CD4-positive, alpha-beta T cell (primary cell): ENCODE measurements around the gene PSEN1. TPM values are rescaled to one million over a fixed set of nuclear protein-coding genes. Genes with fewer than 3 reads are reported as not detected.

ENCODE experiments used
- ATAC-seq: fragments of 200-7000 bp; cut with Tn5 transposase; one replicate; pipeline ENCODE4 v1.10.0; 2022; ENCODE audit warnings: mild to moderate bottlenecking; ENCODE audit not compliant: poor library complexity
- CTCF ChIA-PET: fragments of 350-600 bp; sonication (Branson Sonifier 250); formaldehyde crosslinking; loops from one replicate; lab custom pipeline; 2021; ENCODE audit warnings: antibody characterized with exemption, inconsistent platforms; lab: Charles Lee
- POLR2A ChIA-PET: fragments of 350-600 bp; sonication (Branson Sonifier 250); formaldehyde crosslinking; loops from one replicate; lab custom pipeline; 2021; ENCODE audit warnings: antibody characterized with exemption, inconsistent platforms; lab: Charles Lee
- DNase-seq, 14 experiments: peaks; one replicate each; pipeline ENCODE4 v3.0.0-alpha.2; 2013 to 2020; ENCODE audit warnings: mixed read lengths in 2 of 14
- H3K27ac ChIP-seq, 2 donors: one replicate each; pipeline versions ENCODE4 v1.5.1 to v1.7.0; 2013; ENCODE audit warnings: low read length in 2 of 2, low read depth in 1 of 2, mild to moderate bottlenecking in 1 of 2
- H3K27me3 ChIP-seq, 2 experiments: 1 replicate in 1 of 2; 2 replicates in 1 of 2; pipeline versions ENCODE4 v1.6.1 to v1.7.0; 2013; ENCODE audit warnings: low read length in 2 of 2, control low read depth in 1 of 2, mild to moderate bottlenecking in 1 of 2, moderate library complexity in 1 of 2; ENCODE audit not compliant: insufficient read depth in 2 of 2, control insufficient read depth in 1 of 2
- H3K36me3 ChIP-seq: one replicate; pipeline ENCODE4 v1.6.1; 2013; ENCODE audit warnings: low read length, control low read depth; ENCODE audit not compliant: insufficient read depth
- H3K4me1 ChIP-seq: one replicate; pipeline ENCODE4 v1.6.1; 2013; ENCODE audit warnings: low read length, control low read depth; ENCODE audit not compliant: insufficient read depth
- H3K4me3 ChIP-seq: one replicate; pipeline ENCODE4 v1.5.1; 2013; ENCODE audit warnings: mild to moderate bottlenecking, low read length, moderate library complexity
- H3K9me3 ChIP-seq, 2 experiments: 1 replicate in 1 of 2; 2 replicates in 1 of 2; pipeline versions ENCODE4 v1.6.1 to v1.7.0; 2013; ENCODE audit warnings: low read length in 2 of 2, mild to moderate bottlenecking in 2 of 2, control low read depth in 1 of 2, moderate library complexity in 1 of 2; ENCODE audit not compliant: control insufficient read depth in 1 of 2, insufficient read depth in 1 of 2
- H3K27ac Mint-ChIP-seq: one replicate; pipeline ENCODE4 v1.8.0; 2020; ENCODE audit warnings: mixed read lengths
- H3K27me3 Mint-ChIP-seq: one replicate; pipeline ENCODE4 v1.8.0; 2021; ENCODE audit warnings: mixed read lengths
- H3K36me3 Mint-ChIP-seq: one replicate; pipeline ENCODE4 v1.8.0; 2021; ENCODE audit warnings: low read depth, mixed read lengths
- H3K4me1 Mint-ChIP-seq: one replicate; pipeline ENCODE4 v1.8.0; 2021; ENCODE audit warnings: low read depth, mixed read lengths
- H3K4me3 Mint-ChIP-seq: one replicate; pipeline ENCODE4 v1.8.0; 2020; ENCODE audit warnings: mild to moderate bottlenecking, mixed read lengths
- H3K9me3 Mint-ChIP-seq: one replicate; pipeline ENCODE4 v1.8.0; 2020; ENCODE audit warnings: mixed read lengths
- CTCF ChIP-seq: fragments of 200-600 bp; IDR thresholded peaks from one replicate; pipeline ENCODE4 v1.8.0; 2022; ENCODE audit warnings: antibody characterized with exemption, mild to moderate bottlenecking
- intact Hi-C, 2 experiments: fragments of 100-400 bp; cut with DNase I in 1 of 2; cut with micrococcal nuclease in 1 of 2; formaldehyde crosslinking; loops; one replicate each; pipeline versions ENCODE4 v1.15.1 to v1.9.0; 2023 to 2025; cut with DNase I, micrococcal nuclease
- total RNA-seq, 174 experiments: library from RNA in 2 of 174; stranded (reverse) in 2 of 174; gene quantifications; one replicate each; pipeline ENCODE4 v1.2.3 and lab custom pipeline; 2021 to 2026

Gene PSEN1
- total RNA-seq, 2 experiments from 2014 or later: 27.1 to 28.3 TPM

- intact Hi-C loops: no loop called here
- peaks cover 17% of the 10 kb centered on the region for H3K4me1 ChIP-seq
- Mint-ChIP-seq H3K27ac (no peak overlapping the region), H3K27me3 (peaks cover 53% of the 10 kb centered on the region), H3K9me3 (no peaks in the 10 kb centered on the region), H3K4me1 (peaks cover 6% of the 10 kb centered on the region), H3K36me3 (no peaks in the 10 kb centered on the region), H3K4me3 (no peak overlapping the region)
- peaks cover 0 to 6% of the 10 kb centered on the region in 2 experiments for H3K9me3 ChIP-seq
- ChIA-PET CTCF (no interaction called here), POLR2A (no interaction called here)
- H3K27ac ChIP-seq: no peak overlapping the region
- DNase-seq (no peak), ATAC-seq (no peak)
- no peak overlapping the region for H3K4me3 ChIP-seq
- peaks cover 48 to 60% of the 10 kb centered on the region in 2 experiments for H3K27me3 ChIP-seq
- TF ChIP-seq CTCF: no peak
- H3K36me3 ChIP-seq: no peaks in the 10 kb centered on the region
These were observed 98.5 kb downstream of the PSEN1 start for GRCh38 chr14:73234586-73235394.

GRCh38 chr14:73235531-73236155, 99.3 kb downstream of the PSEN1 start:
- no peaks in the 10 kb centered on the region for H3K36me3 ChIP-seq
- no peak overlapping the region for H3K4me3 ChIP-seq
- no peaks in the 10 kb centered on the region for H3K36me3 Mint-ChIP-seq
- ChIA-PET POLR2A (no interaction called here), CTCF (no interaction called here)
- peaks cover 6% of the 10 kb centered on the region for H3K4me1 Mint-ChIP-seq
- no peak for TF ChIP-seq CTCF
- ATAC-seq: no peak
- H3K27me3 ChIP-seq: peaks cover 57 to 63% of the 10 kb centered on the region in 2 experiments
- DNase-seq: no peak
- H3K27ac Mint-ChIP-seq: no peak overlapping the region
- H3K4me1 ChIP-seq: peaks cover 18% of the 10 kb centered on the region
- no peak overlapping the region for H3K27ac ChIP-seq
- H3K4me3 Mint-ChIP-seq: peak overlapping the region; percentile 15
- H3K9me3 ChIP-seq: peaks cover 0 to 8% of the 10 kb centered on the region in 2 experiments
- peaks cover 61% of the 10 kb centered on the region for H3K27me3 Mint-ChIP-seq
- intact Hi-C loops: no loop called here
- no peaks in the 10 kb centered on the region for H3K9me3 Mint-ChIP-seq

GRCh38 chr14:73236157-73236556, 99.8 kb downstream of the PSEN1 start:
- ATAC-seq (no peak), DNase-seq (no peak)
- peaks cover 6% of the 10 kb centered on the region for H3K4me1 Mint-ChIP-seq
- Histone ChIP-seq H3K27ac (no peak overlapping the region), H3K27me3 (peaks cover 62 to 68% of the 10 kb centered on the region in 2 experiments), H3K4me1 (peaks cover 18% of the 10 kb centered on the region), H3K36me3 (no peaks in the 10 kb centered on the region), H3K9me3 (peaks cover 0 to 11% of the 10 kb centered on the region in 2 experiments), H3K4me3 (no peak overlapping the region)
- no peak overlapping the region for H3K4me3 Mint-ChIP-seq
- H3K36me3 Mint-ChIP-seq: no peaks in the 10 kb centered on the region
- CTCF ChIA-PET: no interaction called here
- peaks cover 66% of the 10 kb centered on the region for H3K27me3 Mint-ChIP-seq
- no peak overlapping the region for H3K27ac Mint-ChIP-seq
- H3K9me3 Mint-ChIP-seq: no peaks in the 10 kb centered on the region
- TF ChIP-seq CTCF: no peak
- intact Hi-C loops: no loop called here
- POLR2A ChIA-PET: no interaction called here
